HK-2 (cell line): ENCODE data around the gene IL21R.
"Not testable (repeated sequence)": the region's sequence is repeated elsewhere in the genome, so short reads cannot be mapped to it uniquely, and the experiment has no call there.

Experiments
- DNase-seq: peaks from one replicate; pipeline ENCODE4 v3.0.0-alpha.2; 2018; ENCODE audit not compliant: unreplicated experiment

IL21R gene

GRCh38 chr16:27374804-27375425, 27.1 kb upstream of the IL21R start:
- DNase-seq: peak; percentile 57

DNA sequence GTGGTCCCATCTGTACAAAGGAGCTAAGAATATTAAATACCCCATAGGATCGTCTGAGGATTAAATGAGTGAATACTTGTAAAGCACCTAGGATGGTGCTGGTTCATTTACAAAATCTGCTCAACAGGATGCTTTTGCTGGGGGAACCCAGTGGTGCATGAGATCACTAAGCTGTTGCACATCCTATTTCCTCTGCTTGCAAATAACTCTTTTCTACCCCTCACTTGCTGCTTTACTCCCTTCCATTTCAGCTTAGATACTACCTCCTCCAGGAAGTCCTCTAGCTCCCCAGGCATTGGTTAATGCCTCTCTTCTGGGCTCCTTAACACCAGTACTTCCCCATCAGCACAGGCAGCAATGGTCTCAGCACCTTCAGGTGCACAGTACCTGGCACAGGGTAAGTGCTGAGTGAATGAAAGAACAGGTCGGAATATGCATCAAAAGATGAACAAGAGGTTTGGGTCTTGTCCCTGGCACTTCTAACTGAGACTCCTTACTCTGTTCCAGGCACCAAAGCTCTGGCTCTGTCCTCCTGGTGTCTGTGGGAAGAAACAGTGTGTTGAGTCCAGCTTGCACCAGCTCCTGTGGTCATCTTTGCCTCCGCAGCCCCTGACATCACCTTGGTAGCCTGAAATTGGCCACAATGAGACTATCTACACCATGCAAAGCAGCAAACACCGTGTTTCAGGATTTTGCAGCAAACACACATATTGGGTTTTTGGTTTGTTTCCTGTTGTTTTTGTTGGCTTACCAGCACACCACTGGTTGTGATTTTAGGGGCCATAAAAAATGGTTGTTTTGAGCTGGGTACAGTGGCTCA, 24.1 kb upstream of the IL21R start:
- no peak for DNase-seq

DNA sequence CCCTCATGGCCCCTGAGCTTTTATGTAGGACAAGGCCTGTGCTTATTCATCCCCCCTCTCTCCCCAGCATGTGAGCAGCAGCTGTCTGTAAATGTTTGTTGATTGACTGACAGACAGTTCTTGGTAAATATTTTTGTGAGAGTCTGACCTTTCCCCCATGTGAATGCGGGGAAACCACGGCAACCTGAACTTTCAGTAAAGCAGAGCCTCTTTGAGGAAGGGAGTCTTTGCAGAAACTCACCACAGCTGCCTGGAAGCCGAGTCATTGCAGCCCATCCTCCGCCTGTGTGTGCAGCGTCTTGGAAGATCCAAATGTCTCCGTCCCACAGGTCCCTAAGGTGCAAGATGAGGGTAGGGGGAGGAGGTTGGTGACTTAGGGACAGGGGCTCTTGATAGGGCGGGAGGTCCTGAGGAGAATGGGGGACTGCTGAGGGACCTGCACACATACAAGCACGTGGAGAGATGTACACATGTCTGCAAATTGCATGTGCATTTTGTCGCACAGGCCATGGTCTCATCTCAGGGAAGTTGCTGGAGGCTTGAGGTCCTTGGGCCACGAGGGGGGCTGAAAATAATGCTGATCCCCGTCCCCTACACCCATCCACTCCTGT, 23.0 kb upstream of the IL21R start:
- DNase-seq: no peak

- no peak for DNase-seq
Measured at GRCh38 chr16:27379919-27380318, 22.1 kb upstream of the IL21R start.

DNA sequence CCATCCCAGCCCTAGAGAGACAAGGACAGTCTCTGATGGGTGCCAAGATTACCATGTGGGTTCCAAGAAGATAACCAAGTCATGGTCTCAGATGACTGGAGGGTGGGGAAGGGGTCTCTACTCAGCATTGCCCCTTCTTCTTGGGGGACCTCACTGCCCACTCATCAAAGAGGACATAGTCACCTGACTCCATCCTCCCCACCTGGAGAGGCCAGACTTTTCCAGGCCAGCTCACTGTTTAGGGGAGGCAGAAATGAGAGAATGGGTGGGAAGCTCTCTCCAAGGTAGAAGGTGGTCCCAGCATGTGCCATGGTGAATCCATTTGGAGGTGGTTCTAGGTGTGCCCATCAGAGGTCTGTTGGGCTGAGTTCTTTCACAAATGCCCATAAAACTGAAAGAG, 20.7 kb upstream of the IL21R start:
- DNase-seq: no peak

DNA sequence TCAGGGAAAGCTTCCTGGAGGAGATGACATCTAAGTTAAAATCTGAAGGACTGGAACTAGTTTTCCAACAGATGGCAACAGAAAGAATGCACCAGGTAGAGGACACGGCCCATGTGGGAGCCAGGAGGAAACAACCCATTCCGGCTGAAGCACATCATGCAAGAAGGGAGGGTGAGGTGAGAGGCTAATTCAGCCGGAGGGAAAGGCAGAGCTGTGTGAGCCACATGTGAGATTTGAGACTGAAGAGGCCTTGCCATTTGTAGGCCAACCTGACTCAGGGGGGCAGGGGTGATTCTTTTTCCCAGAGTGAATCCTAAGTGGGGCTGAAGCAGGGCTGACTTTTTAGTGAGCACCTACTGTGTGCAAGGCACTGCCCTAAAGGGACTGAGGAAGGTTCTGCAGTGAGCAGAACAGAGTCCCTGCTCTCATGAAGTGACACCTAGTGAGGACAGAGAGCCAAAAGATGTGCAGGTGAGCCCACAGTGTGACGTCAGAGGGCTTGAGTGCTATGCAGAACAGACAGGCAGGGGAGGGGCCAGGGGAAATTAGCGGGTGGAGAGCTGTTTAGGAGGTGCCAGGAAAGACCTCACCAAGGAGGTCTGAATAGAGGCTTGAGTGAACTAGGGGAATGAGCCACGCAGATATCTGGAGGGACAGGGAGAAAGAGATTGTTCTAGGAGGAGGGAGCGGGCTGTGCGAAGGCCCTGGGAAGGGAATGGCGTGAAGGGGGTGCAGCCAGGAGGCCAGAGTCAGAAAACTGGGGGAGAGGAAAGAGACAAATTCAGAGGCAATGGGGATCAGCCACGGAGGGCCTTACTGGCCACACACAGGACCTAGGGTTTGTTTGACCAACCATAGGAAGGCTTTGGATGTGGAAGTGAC, 19.8 kb upstream of the IL21R start:
- no peak for DNase-seq

DNA sequence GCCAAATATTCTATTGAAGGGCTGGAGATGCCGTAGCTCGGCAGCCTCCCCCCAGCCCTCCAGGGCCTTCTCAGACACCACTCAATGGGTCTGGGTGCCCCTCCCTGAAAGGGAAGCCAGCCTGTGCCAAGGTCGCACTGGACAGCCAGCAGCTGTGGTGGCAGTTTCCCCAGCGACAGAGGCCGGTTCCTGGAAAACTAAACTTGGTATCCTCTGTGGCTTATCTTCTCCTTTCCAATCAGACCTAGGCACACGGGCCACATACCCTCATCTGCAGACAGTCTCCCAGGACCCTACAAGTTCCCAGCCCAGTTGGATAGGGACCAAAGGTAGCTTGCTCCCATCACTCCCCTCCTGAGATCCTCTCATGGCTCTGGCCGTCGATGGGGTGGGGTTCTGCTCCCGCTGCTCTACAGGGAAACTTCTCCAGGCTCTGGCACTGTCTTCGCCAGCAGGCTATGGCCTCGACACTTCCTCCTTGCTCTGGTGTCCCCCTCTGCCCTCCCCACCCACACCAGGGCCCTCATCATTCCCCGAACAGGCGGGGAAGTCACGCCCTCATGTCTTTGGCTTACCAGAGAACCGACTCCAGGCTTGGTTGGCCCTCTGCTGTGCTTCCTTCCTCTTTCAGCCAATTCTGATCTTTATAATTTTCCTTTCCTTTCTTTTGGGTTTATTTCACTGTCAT, 18.3 kb upstream of the IL21R start:
- DNase-seq: no peak

- no peak for DNase-seq
Measured at GRCh38 chr16:27384425-27384824, 17.5 kb upstream of the IL21R start.

DNA sequence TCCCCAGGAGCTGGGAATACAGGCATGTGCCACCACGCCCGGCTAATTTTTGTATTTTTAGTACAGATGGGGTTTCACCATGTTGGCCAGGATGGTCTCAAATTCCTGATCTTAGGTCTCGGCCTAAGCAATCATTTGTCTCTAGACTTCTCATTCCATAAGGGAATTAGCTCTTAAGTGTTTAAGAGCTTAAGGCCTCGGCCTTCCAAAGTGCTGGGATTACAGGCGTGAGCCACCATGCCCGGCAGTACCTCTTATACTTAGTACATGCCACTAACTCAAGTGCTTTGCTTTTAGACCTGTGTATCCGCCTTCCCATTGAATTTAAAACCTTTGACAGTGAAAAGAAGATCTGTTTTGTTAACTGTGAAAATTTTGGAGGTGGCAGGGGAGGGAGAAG, 16.6 kb upstream of the IL21R start:
- no peak for DNase-seq

DNA sequence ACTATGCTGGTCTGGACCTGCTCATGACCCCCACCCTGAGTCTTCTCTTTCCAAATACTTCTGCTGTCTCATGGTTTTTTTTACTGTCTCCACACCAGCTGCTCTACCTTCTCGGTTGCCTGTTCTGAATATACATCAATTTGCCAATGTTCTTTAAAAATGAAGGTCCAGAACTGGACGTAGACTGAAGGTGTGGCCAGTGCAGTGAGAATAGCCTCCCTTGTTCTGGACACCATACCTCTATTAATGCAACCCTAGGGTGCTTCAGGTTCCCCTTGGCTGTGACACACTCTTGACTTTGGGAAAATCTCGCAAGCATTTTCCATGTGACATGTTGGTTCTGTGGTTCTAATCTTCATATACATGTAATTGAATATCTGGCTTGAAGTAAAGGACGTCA, 15.3 kb upstream of the IL21R start:
- no peak for DNase-seq

GRCh38 chr16:27387724-27388123, 14.2 kb upstream of the IL21R start:
- no peak for DNase-seq

DNA sequence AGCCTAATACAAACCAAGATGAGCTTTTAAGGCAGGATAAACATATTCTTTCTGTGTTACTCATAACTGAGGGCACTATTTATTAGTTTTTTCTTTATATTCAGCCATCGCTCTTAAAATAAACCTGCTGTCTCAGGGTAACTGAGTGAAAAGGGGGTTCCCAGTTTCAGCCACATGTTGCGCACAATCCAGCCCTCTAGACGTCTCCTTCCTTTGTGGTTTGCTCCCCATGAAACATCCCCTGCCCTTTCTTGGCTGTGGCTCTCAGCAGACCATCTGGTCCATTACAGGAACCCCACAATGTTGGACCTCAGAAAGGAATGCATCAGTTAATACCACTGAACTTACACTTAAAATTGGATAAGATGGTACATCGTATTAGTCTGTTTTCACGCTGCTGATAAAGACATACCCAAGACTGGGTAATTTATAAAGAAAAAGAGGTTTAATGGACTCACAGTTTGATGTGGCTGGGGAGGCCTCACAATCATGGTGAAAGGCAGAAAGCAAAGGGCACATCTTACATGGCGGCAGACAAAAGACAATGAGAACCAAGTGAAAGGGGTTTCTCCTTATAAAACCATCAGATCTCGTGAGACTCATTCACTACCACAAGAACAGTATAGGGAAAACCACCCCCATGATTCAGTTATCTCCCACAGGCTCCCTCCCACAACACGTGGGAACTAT, 12.6 kb upstream of the IL21R start:
- DNase-seq: no peak

GRCh38 chr16:27390151-27390550, 11.8 kb upstream of the IL21R start:
- DNase-seq: no peak

DNA sequence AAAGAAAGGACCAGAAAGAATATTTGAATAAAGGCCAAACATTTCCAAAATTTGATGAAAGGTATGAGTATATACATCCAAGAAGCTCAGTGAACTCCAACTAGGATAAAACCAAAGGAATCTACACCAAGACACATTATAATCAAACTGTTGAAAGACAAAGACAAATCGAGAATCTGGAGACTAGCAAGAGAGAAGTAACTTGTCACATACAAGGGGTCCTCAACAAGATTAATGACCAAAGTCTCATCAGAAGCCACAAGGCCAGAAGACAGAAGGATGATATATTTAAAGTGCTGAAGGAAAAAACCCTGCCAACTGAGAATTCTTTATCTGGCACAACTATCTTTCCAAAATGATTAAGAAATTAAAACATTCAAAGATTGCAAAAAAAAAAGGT, 9.3 kb upstream of the IL21R start:
- no peak for DNase-seq

- DNase-seq: no peak
Measured at GRCh38 chr16:27394516-27394915, 7.5 kb upstream of the IL21R start.

DNA sequence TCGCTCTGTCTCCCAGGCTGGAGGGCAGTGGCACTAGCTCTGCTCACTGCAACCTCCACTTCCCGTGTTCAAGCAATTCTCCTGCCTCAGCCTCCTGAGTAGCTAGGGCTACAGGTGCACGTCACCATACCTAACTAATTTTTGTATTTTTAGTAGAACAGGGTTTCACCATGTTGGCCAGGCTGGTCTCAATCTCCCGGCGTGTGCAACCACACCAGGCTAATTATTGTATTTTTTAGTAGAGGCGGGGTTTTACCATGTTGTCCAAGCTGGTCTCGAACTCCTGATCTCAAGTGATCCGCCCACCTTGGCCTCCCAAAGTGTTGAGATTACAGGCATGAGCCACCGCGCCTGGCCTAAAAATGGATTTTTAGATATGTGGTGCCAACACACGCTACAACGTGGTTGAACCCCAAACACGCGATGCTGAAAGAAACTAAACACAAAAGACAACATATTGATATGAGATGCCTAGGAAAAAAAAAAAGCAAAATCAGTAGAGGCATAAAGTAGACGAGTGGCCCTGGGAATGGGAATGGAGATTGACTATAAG, 3.6 kb upstream of the IL21R start:
- DNase-seq: not testable (repeated sequence)

DNA sequence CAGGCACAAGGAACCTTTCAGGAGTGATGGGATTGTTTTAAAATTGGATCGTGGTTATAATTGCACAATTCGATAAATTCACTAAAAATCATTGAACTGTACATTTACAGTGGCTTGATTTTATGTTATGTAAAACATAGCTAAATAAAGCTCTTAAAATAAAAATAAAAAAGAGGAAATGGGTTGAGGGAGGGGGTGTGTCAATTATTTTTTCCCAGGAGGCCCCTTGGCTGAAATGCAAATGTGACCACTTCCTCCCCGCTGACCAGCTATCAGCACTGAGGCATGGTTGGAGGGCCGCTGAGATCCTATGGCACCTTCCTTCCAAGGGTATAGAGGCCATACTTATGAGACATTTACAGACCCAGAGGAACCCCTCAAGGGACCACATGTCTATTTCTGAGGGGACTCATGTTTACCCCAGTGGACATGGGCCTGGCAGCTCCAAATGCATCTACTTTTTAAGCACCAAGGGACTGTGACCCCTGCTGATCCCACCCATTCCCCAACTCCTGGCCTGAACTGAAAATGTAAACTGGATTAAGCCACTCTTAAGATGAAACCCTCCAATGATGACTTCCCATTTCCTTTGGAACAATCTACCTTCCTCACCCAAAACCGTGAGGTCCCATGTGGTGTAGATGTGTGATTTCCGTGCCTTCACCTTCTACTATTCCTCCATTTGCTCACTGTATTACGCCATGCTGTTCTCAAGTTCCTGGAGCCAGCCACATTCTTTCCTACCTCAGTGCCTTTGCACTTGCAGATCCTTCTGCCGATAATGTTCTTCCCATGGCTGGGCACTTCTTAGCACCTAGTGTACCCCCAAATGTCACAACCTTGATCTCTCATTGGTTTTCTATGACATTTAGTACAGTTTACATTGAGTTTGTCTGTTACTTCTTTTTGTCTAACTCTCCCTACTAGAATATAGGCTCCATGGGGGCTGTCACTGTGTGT, 2.8 kb upstream of the IL21R start:
- DNase-seq: no peak

- DNase-seq: no peak
Measured at GRCh38 chr16:27399969-27400368, 2.0 kb upstream of the IL21R start.
